Limb (tissue), 2 donors: ENCODE measurements around the gene SLC5A3.

ENCODE experiments used
- DNase-seq, 2 donors: peaks; one replicate each; pipeline ENCODE4 v3.0.0-alpha.2; 2016; ENCODE audit errors: extremely low spot score in 2 of 2

SLC5A3 gene

DNA sequence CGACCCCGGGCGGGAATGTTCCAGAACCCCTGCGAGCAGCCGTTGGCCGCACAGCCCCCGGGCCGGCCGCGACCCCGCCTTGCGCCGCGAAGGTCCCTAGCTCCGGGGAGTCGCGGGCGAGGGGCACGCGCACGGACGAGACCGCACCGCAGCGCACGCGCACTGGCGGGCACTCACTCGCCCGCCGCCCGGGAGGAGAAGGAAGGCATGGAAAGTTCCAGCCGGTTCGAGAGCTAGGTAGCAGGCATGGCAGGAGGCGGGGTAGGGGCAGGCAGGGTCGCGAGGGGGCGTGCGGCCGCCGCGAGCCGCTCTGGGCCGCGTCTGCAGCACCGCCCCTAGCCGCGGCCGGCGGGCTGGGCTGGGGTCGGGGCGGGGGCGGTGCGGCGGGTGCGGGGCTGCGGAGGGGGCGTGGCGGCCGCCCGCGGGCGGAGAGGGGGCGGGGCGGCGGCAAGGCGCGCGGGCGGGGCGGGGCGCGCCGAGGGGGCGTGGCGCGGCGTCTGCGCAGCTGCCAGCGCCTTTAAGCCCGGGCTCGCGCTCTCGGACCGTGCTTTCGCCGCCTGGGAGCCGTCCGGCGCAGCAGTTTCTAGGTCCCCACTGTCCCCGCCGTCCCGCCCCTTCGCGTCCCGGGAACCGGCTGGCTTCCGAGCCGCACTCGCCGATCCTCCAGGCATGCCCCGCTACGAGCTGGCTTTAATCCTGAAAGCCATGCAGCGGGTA is at the start of gene SLC5A3, which contains the start of gene MRPS6:
Gene SLC5A3 (plus strand): TSS at position 547 of the 717 bp plus-strand sequence. CDS start 21,621 bp downstream, outside the sequence.
Gene MRPS6 (plus strand): TSS at position 547 of the 717 bp plus-strand sequence. CDS start 123 bp downstream, at position 670.
- DNase-seq, result peak; percentile 81 to 91

DNA sequence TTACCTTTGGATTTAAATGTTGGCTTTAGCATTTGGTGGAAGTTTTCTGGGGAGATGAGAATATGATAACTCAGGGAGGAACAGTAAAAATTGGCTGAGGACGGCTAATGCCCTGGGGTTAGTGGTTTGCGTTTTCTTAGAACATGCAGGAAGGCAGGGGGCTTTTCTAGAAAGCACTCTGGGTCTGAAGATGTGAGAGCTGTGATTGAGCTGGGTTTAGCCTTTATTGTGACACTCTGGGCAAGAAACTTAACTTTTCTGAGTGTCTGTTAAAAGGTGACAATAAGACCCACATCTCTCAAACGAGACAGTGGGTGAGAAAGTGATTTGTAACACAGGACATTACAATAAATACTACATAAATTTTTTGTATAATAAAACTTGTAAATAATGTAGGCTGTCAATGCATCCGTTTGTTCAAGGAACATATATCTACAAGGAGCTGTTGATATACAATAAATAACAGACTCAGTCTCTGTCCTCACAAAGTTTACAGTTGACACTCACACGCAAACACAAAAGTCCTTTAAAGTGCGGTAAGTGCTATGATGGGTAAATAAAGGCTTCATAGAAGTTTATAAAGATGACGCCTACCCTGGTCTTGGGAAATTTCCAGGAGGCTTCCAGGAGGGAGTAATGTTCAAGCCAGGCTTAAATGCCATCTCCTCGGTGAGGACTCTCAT is 49.5 kb upstream of the SLC5A3 start:
- no peak for DNase-seq

- DNase-seq, result no peak
Observed at GRCh38 chr21:34024374-34024693, 49.0 kb upstream of the SLC5A3 start.

GRCh38 chr21:34027721-34028461 is 45.5 kb upstream of the SLC5A3 start:
- no peak for DNase-seq

GRCh38 chr21:34029743-34030528 is 43.4 kb upstream of the SLC5A3 start:
- peak; percentile 47 to 64 for DNase-seq

- DNase-seq, result no peak
Observed at GRCh38 chr21:34031835-34032370, 41.5 kb upstream of the SLC5A3 start.

DNA sequence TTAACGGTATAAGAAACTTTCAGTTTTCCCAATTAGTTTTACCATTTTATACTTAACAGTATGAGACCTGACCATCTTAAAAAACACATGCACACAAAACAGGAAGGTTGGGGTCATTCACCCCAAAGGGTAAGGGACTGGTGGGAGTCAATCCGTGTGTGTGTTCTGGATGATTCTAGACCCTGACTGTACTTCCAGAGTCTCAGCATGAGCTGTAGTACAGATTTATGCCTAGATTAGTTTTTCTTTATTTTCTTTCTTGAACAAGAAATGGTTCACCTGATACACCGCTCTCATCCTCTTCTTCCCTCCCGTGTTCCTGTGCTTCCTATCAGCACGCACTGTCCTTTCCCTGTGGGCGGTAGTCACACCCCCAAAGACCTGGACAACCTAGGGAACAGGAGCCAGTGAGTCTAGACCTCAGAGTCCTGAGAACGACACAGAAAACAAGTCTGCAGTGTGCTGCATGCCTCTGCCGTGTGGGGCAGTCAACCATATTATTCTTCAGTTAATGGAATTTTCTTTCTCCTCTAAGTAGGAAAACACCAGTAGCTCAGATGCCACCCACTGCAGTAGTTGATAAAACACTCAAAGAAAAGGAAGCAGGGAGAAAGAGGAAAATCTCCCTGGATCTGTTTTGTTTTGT is 38.9 kb upstream of the SLC5A3 start:
- DNase-seq, result no peak

- no peak for DNase-seq
Observed at GRCh38 chr21:34035619-34036354, 37.6 kb upstream of the SLC5A3 start.

- no peak for DNase-seq
Observed at GRCh38 chr21:34037009-34037795, 36.2 kb upstream of the SLC5A3 start.

DNA sequence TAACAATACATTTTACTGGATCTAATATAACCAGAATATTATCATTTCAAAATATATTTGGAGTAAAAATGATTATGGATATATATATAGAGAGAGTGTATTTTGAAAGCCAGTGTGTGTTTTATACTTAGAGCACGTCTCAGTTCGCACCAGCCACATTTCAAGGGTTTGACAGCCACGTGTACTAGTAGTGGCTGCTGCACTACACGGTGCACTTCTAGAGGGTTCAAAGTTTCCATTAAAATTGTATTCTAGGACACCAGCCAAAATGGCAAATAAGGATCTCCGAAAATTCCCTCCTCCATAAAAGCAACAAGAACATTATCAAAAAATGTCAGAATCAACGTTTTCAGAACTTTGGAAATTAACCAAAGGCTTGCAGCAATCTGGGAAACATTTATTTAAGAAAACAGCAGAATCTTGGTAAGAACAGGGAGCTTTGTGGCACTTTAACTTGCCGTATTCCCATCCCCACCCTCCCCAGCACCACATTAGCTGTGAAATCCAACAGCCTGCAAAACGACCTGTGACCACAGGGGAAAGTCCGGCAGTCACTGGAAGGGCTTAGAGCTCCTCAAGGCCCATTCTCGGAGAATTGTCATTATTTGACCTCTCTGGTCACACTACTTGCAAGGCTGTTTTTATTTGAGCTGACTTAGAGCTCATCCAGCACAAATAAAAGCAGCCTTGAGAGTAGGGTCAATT is 33.5 kb upstream of the SLC5A3 start:
- no peak for DNase-seq

DNA sequence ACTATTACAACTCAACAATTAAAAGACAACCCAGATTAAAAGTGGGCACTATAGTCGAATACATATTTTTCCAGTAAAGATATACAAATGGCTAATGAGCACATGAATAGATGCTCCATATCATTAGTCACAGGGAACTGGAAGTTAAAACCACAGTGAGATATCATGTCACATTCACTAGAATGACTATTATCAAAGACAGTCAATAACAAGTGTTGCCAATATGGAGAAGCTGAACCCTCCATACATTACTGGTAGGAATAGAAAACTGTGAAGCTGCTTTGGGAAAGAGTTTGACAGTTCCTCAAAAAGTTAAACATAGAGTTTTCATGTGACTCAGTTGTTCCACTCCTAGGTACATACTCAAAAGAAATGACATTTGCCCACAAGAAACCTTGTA is 30.6 kb upstream of the SLC5A3 start:
- no peak for DNase-seq

- no peak for DNase-seq
Observed at GRCh38 chr21:34043333-34043732, 30.0 kb upstream of the SLC5A3 start.

- DNase-seq, result no peak
Observed at GRCh38 chr21:34046917-34047316, 26.5 kb upstream of the SLC5A3 start.

GRCh38 chr21:34047835-34048234 is 25.5 kb upstream of the SLC5A3 start:
- DNase-seq, result no peak

DNA sequence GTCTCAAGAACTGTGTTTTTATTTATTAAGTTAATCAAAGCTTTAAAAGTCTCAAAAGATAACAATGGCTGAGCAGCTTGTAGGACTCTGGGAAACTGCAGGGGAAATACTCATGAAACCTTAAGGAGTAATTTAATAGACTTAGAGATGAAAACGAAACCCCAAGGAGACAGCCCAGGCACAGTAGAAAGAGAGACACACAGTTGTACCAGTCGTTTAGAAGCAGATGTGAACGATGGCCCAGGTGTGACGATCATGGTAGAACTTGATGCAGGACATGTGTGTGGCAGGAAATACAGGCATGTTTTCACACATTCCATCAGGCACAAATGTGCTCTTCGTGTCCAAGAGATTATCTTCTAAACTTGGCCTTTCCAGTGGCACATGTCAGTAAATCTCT is 21.2 kb upstream of the SLC5A3 start:
- no peak for DNase-seq

DNA sequence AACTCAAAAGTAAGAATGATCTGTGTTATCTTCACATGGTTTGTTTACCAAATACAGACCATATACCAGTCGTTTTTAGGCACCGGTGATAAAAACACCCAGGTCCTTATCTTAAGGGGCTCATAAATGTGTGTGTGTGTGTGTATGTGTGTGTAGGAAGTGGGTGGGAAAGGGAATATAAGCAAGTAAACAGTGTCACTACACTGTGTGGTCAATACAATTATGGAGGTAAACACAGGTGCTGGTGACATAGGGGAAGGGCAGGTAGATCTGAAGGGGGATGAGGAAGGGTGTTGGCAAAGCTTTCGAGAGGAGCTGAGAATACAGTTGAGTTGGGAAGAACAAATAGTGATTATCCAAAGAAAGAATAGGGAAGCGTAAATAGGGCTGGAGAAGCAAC is 19.1 kb upstream of the SLC5A3 start:
- DNase-seq, result no peak

GRCh38 chr21:34055615-34056014 is 17.8 kb upstream of the SLC5A3 start:
- DNase-seq, result no peak

GRCh38 chr21:34061983-34062382 is 11.4 kb upstream of the SLC5A3 start:
- no peak for DNase-seq

DNA sequence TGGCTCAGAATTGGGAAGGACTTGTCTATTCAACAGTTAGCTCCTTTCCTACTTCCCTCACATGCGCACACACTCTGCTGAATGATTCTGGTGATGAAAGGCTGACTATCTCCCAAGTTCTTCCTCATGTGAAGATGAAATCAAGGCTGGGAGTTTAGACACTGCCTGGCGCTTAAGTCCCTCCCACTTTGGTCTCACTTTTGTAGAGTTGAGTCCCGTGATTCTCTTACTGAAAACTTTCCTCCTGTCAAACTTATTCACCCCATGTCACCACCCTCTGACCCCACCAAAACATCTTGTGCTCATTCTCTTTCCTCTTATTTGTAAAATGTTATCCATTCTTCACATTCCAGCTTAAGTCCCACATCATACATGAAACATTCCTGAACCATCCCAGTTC is 8.4 kb upstream of the SLC5A3 start:
- DNase-seq, result no peak
